Heart right ventricle (tissue), 16 donors: Measurements from ENCODE around the gene OR1S2. TPM values are rescaled to one million over a fixed set of nuclear protein-coding genes. Genes with fewer than 3 reads are reported as not detected.

Experiments used
- ATAC-seq, 8 donors: fragments of 200-7000 bp; cut with Tn5 transposase; one replicate each; pipeline ENCODE4 v1.9.1; 2020; ENCODE audit warnings: mild to moderate bottlenecking in 8 of 8, moderate library complexity in 8 of 8, moderate number of reproducible peaks in 1 of 8
- DNase-seq, 2 donors: peaks; one replicate each; pipeline ENCODE4 v3.0.0-alpha.2; 2020
- H3K27ac ChIP-seq, 10 donors: fragments of 200-600 bp; sonication (generic) in 2 of 10; one replicate each; pipeline versions ENCODE4 v1.5.0 to v1.8.0; 2020 to 2022; ENCODE audit warnings: mild to moderate bottlenecking in 3 of 10
- H3K27me3 ChIP-seq, 7 donors: fragments of 200-600 bp; one replicate each; pipeline ENCODE4 v1.8.0; 2021 to 2022; ENCODE audit warnings: mild to moderate bottlenecking in 2 of 7
- H3K36me3 ChIP-seq, 9 donors: fragments of 200-600 bp; sonication (generic) in 1 of 9; one replicate each; pipeline versions ENCODE4 v1.5.0 to v1.8.0; 2020 to 2022; ENCODE audit warnings: mild to moderate bottlenecking in 2 of 9
- H3K4me1 ChIP-seq, 9 donors: fragments of 200-600 bp; sonication (generic) in 1 of 9; one replicate each; pipeline versions ENCODE4 v1.5.0 to v1.8.0; 2020 to 2022; ENCODE audit warnings: mild to moderate bottlenecking in 4 of 9
- H3K4me3 ChIP-seq, 10 donors: fragments of 200-600 bp; sonication (generic) in 2 of 10; one replicate each; pipeline versions ENCODE4 v1.5.0 to v1.8.0; 2020 to 2022; ENCODE audit warnings: mild to moderate bottlenecking in 7 of 10, moderate library complexity in 2 of 10
- H3K9me3 ChIP-seq, 11 donors: fragments of 200-600 bp in 10 of 11; sonication (generic) in 2 of 11; one replicate each; pipeline versions ENCODE4 v1.5.0 to v1.8.0; 2013 to 2022; ENCODE audit warnings: mild to moderate bottlenecking in 2 of 11, control low read depth in 1 of 11, moderate library complexity in 1 of 11
- CTCF ChIP-seq, 9 donors: fragments of 200-600 bp; sonication (generic) in 2 of 9; IDR thresholded peaks; one replicate each; pipeline versions ENCODE4 v1.5.0 to v1.8.0; 2021 to 2022; ENCODE audit warnings: antibody characterized with exemption in 9 of 9, mild to moderate bottlenecking in 5 of 9, moderate library complexity in 1 of 9
- WGBS, 2 donors: extraction: QIAGEN DNeasy Blood & Tissue Kit; methylation state at CpG; one replicate each; pipeline ENCODE4 v1.1.7; 2013; ENCODE audit warnings: inconsistent platforms in 1 of 2; 5-methylcytosine and 5-hydroxymethylcytosine counted together
- intact Hi-C, 10 donors: fragments of 100-400 bp; cut with DNase I; formaldehyde crosslinking; loops; one replicate each; pipeline versions ENCODE4 v1.11.1 to v1.14.2; 2022
- polyA plus RNA-seq, 2 donors: library from polyadenylated mRNA; stranded (reverse); fragments of 200-250 nt; gene quantifications; one replicate each; pipeline ENCODE4 v1.2.3, GENCODE V29; 2013
- total RNA-seq, 10 donors: library from RNA; stranded (reverse); fragmentation: NEBNext Ultra II Directional in 3 of 10; extraction: Animal tissue kit (Norgen Biotek cat#: 25700) in 3 of 10; gene quantifications; one replicate each; pipeline versions ENCODE4 v1.2.1 to v1.2.4, GENCODE V29; 2021 to 2023
- donor health status: Arrhythmogenic right ventricular cardiomyopathy.
- donor health status: ischemic (EF 13 %, LVEDD 7.1; RV severe dilation, severe dysfunction).
- donor health status: healthy with polysubstance abuse.
- donor health status: DM: no; HTN: yes; CAD: no.
- donor health status: DM: no; HTN: no; CAD: no.
- donor health status: ischemic (EF 25% LVEDD 6.9; RV normal size, moderate dysfunction).
- donor health status: ischemic (EF 25% LVEDD 5.7; RV mildly dilated, moderate dysfunction).
- donor health status: healthy.
- donor health status: DM: yes; HTN: yes; CAD: no.
- donor health status: Ischemic cardiomyopathy.
- donor health status: ischemic (EF 35%, LVEDD 5.7; RV mildly dilated, moderate dysfunction).
- donor health status: nonischemic (EF 11% LVEDD 7.7; RV severe dilation, severe dysfunction).
- donor health status: DM: yes; HTN: yes; CAD: no.
- donor health status: PGD.
- donor health status: ischemic (EF 29% LVEDD 5.4; RV normal size, mild dysfunction).
- donor health status: nonischemic (EF 23%, LVEDD 6.1; RV moderate dilation, normal function).

OR1S2 gene
- total and polyA plus RNA-seq, 12 donors: not detected

GRCh38 chr11:58164389-58164788 is 39.6 kb downstream of the OR1S2 start:
- ATAC-seq: no peak
- TF ChIP-seq CTCF (IDR thresholded peaks at IDR 0.05): no peak
- no peaks in the 10 kb centered on the region for H3K27me3 ChIP-seq
- H3K4me3 ChIP-seq: no peak overlapping the region
- H3K4me1 ChIP-seq: no peaks in the 10 kb centered on the region
- no peaks in the 10 kb centered on the region for H3K36me3 ChIP-seq
- H3K27ac ChIP-seq: no peak overlapping the region
- intact Hi-C loops: no loop called here
- no peak for DNase-seq
- H3K9me3 ChIP-seq: peaks cover 0 to 6% (median 0%) of the 10 kb centered on the region in 11 donors
- 85 to 92% methylated on average over 4 of the region's 4 CpGs for WGBS, 2 donors

Other genes with a start within 250 kb of the OR1S2 start
- not detected for gene OR9Q1, start 180.3 kb downstream of the OR1S2 start, total RNA-seq
- gene OR9Q1, start 180.3 kb downstream of the OR1S2 start, polyA plus RNA-seq: not detected
- not detected for gene OR6Q1, start 173.2 kb downstream of the OR1S2 start, total RNA-seq
- not detected for gene OR6Q1, start 173.2 kb downstream of the OR1S2 start, polyA plus RNA-seq
- gene OR9I1, start 78.6 kb downstream of the OR1S2 start, total RNA-seq: not detected
- gene OR9I1, start 78.6 kb downstream of the OR1S2 start, polyA plus RNA-seq: not detected
- gene OR9Q2, start 15.1 kb downstream of the OR1S2 start, total RNA-seq: not detected
- not detected for gene OR9Q2, start 15.1 kb downstream of the OR1S2 start, polyA plus RNA-seq
- not detected for gene OR1S1, start 8.6 kb upstream of the OR1S2 start, total RNA-seq
- not detected for gene OR1S1, start 8.6 kb upstream of the OR1S2 start, polyA plus RNA-seq
- not detected for gene OR10Q1, start 24.8 kb upstream of the OR1S2 start, total RNA-seq
- under 1 TPM in 1 of 2 donors, not detected in 1; 0.03 TPM for gene OR10Q1, start 24.8 kb upstream of the OR1S2 start, polyA plus RNA-seq
- gene OR10W1, start 64.1 kb upstream of the OR1S2 start, total RNA-seq: not detected
- not detected for gene OR10W1, start 64.1 kb upstream of the OR1S2 start, polyA plus RNA-seq
- not detected for gene OR5B17, start 154.9 kb upstream of the OR1S2 start, total RNA-seq
- not detected for gene OR5B17, start 154.9 kb upstream of the OR1S2 start, polyA plus RNA-seq
- not detected for gene OR5B3, start 202.7 kb upstream of the OR1S2 start, total RNA-seq
- not detected for gene OR5B3, start 202.7 kb upstream of the OR1S2 start, polyA plus RNA-seq
- gene OR5B2, start 224.0 kb upstream of the OR1S2 start, total RNA-seq: not detected
- not detected for gene OR5B2, start 224.0 kb upstream of the OR1S2 start, polyA plus RNA-seq
- gene OR5B12, start 238.1 kb upstream of the OR1S2 start, total RNA-seq: not detected
- not detected for gene OR5B12, start 238.1 kb upstream of the OR1S2 start, polyA plus RNA-seq